Gastroesophageal sphincter (tissue), 3 donors: ENCODE results near the gene ISG15.

Source experiments
- EP300 ChIP-seq: sonication (generic); formaldehyde crosslinking; IDR thresholded peaks from one replicate; pipeline ENCODE4 v1.6.1; 2017; ENCODE audit warnings: antibody characterized with exemption, mild to moderate bottlenecking
- POLR2A ChIP-seq, 2 donors: fragments of 450-650 bp; IDR thresholded peaks; one replicate each; pipeline ENCODE4 v1.6.1; 2017; ENCODE audit warnings: antibody characterized with exemption in 2 of 2, mild to moderate bottlenecking in 2 of 2, moderate library complexity in 1 of 2
- POLR2AphosphoS5 ChIP-seq: sonication (generic); formaldehyde crosslinking; IDR thresholded peaks from one replicate; pipeline ENCODE4 v1.6.1; 2017; ENCODE audit warnings: antibody characterized with exemption
- TF ChIP-seq, protein P1 (sequence below), 4 experiments: fragments of 200-600 bp in 2 of 4; fragments of 450-650 bp in 2 of 4; sonication (generic) in 1 of 4; IDR thresholded peaks; one replicate each; pipeline ENCODE4 v1.5.1; 2017 to 2019; ENCODE audit warnings: antibody characterized with exemption in 4 of 4, mild to moderate bottlenecking in 2 of 4, moderate library complexity in 2 of 4

DNA sequence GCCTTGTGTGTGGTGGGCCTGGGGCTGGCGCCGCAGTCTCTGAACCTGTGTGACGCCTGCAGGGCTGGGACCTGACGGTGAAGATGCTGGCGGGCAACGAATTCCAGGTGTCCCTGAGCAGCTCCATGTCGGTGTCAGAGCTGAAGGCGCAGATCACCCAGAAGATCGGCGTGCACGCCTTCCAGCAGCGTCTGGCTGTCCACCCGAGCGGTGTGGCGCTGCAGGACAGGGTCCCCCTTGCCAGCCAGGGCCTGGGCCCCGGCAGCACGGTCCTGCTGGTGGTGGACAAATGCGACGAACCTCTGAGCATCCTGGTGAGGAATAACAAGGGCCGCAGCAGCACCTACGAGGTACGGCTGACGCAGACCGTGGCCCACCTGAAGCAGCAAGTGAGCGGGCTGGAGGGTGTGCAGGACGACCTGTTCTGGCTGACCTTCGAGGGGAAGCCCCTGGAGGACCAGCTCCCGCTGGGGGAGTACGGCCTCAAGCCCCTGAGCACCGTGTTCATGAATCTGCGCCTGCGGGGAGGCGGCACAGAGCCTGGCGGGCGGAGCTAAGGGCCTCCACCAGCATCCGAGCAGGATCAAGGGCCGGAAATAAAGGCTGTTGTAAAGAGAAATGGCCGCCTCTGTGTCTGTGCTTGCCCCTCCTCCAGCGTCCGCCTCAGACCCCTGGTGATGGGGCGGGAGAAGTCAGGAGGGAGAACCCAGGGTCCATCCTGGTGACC, 788 bp downstream of the ISG15 start:
- TF ChIP-seq, protein P1, sequence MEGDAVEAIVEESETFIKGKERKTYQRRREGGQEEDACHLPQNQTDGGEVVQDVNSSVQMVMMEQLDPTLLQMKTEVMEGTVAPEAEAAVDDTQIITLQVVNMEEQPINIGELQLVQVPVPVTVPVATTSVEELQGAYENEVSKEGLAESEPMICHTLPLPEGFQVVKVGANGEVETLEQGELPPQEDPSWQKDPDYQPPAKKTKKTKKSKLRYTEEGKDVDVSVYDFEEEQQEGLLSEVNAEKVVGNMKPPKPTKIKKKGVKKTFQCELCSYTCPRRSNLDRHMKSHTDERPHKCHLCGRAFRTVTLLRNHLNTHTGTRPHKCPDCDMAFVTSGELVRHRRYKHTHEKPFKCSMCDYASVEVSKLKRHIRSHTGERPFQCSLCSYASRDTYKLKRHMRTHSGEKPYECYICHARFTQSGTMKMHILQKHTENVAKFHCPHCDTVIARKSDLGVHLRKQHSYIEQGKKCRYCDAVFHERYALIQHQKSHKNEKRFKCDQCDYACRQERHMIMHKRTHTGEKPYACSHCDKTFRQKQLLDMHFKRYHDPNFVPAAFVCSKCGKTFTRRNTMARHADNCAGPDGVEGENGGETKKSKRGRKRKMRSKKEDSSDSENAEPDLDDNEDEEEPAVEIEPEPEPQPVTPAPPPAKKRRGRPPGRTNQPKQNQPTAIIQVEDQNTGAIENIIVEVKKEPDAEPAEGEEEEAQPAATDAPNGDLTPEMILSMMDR (IDR thresholded peaks at IDR 0.05), result no peak
- TF ChIP-seq EP300, result no peak
- TF ChIP-seq POLR2A (IDR thresholded peaks at IDR 0.05), result no peak
- no peak for TF ChIP-seq POLR2AphosphoS5
